Posterior vena cava (tissue), 2 donors: ENCODE measurements around the gene SIRPG. TPM values are rescaled to one million over a fixed set of nuclear protein-coding genes. Genes with fewer than 3 reads are reported as not detected.
"Not testable (repeated sequence)": the region's sequence is repeated elsewhere in the genome, so short reads cannot be mapped to it uniquely, and the experiment has no call there.

Experiments used
- DNase-seq: peaks from one replicate; pipeline ENCODE4 v3.0.0-alpha.2; 2020; ENCODE audit warnings: low spot score
- intact Hi-C, 2 donors: fragments of 100-400 bp; cut with DNase I; formaldehyde crosslinking; loops; one replicate each; pipeline versions ENCODE4 v1.14.1 to v1.14.2; 2022 to 2023
- total RNA-seq, 2 donors: library from RNA; stranded (reverse); fragmentation: NEBNext Ultra II Directional; extraction: Animal tissue kit (Norgen Biotek cat#: 25700); gene quantifications; one replicate each; pipeline ENCODE4 v1.2.1, GENCODE V29; 2021
- donor health status: DM: yes; HTN: yes; CAD: no.
- donor health status: DM: yes; HTN: yes; CAD: no.

SIRPG gene
- total RNA-seq, 2 donors from 2014 or later: 0.19 TPM; not detected in 1

DNA sequence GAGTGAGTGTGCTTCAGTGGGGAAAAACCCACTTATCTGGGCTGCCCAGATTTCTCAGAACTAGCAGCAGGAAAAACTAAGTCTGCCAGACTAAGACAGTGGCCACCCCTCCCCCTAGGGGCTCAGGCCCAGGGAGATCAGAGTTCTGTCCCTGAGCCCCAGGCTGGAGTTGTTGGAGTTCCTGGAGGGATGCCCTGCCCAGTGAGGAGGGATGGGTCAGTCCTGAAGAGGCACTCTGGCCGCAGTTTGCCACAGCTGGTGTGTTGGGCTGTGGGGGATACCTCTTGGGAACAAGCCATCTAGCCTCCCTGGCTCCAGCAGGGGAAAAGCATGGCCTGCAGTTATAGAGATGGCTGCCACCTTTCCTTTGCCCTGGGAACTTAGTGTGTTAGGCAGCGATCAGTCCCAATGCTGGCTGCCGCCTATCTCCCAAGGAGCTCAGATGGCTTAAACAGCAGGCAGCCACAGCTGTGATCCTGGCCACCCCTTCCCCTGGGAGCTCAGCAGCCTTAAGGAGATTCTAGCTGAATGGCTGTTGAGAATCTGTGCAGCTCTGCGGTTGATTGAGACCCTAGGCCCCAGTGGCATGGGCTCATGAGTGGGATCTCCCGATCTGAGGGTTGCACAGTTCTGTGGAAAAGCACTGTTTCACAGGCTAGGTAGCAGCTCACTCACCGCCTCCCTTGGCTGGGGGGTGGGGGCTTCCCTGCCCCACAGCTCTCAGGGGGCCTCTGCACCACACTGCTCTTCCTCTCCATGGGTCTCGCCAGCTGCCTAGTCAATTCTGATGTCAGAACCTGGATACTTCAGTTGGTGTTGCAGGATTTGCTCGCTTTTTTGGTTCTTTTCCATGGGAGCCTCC, 13.2 kb downstream of the SIRPG start:
- intact Hi-C loops: no loop called here
- no peak for DNase-seq

DNA sequence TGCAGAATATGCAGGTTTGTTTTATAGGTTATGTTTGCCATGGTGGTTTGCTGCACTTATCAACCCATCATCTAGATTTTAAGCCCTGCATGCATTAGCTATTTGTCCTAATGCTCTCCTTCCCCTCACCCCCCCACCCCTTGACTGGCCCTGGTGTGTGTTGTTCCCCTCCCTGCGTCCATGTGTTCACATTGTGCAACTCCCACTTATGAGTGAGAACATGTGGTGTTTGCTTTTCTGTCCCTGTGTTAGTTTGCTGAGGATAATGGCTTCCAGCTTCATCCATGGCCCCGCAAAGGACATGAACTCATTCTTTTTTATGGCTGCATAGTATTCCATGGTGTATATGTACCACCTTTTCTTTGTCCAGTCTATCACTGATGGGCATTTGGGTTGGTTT, 18.9 kb downstream of the SIRPG start:
- DNase-seq, intact Hi-C loops: not testable (repeated sequence)

DNA sequence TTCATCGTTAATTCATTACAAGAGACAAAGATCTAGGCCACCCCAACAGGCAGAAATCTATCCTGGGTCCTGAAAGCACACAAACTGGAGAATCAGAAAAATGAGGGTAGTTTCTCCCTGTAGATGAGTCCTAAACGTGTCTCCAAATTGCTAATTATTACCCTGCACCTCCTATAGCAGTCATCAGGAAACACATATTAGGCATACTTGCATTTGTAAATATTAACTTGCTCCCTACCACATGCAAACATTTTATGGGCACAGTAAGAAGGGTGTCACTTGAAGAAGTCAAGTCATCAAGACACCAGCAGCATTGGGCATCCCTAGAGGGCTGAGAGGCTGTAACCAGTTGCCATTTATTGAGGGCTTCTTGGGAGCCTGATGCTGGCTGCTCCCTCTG, 19.8 kb downstream of the SIRPG start:
- intact Hi-C loops: no loop called here
- no peak for DNase-seq

DNA sequence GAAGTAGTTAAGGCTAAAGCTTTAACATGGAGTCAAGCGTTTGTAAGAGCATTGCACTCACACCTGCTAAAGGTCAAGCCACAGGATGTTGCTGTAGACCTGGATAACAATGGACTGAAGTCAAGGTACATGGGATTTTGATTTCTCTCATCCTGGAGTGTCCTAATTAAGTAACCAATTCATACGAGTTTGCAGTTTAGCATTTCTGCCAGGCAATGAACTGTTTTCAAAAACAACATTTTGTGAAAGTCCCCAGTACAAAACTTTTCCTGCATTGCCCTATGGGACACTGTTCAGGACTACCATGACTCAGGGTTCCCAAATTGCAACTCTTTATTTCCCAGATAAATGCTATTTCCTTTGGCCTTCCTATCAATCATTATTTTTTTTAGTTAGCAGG, 20.4 kb downstream of the SIRPG start:
- intact Hi-C loops: no loop called here
- no peak for DNase-seq

DNA sequence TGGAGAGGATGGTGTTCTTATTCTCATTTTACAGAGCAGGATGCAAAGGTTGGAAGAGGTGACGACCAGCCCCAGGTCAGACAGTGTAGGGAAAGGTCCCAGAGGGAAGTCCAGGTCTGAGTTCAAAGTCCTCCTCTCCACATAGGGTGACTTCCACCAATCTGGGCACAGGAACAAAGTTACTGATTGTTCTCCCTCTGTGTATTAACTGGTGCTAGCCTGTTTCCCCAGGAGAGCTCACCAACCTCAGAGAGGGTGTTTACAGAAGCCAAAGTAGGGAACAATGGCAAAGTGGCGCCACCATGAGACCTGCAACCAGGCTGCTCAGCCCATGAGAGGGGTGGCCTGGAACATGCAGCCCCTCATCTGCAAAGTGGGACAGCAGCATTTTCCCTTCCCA, 21.0 kb downstream of the SIRPG start:
- intact Hi-C loops: no loop called here
- DNase-seq: no peak

DNA sequence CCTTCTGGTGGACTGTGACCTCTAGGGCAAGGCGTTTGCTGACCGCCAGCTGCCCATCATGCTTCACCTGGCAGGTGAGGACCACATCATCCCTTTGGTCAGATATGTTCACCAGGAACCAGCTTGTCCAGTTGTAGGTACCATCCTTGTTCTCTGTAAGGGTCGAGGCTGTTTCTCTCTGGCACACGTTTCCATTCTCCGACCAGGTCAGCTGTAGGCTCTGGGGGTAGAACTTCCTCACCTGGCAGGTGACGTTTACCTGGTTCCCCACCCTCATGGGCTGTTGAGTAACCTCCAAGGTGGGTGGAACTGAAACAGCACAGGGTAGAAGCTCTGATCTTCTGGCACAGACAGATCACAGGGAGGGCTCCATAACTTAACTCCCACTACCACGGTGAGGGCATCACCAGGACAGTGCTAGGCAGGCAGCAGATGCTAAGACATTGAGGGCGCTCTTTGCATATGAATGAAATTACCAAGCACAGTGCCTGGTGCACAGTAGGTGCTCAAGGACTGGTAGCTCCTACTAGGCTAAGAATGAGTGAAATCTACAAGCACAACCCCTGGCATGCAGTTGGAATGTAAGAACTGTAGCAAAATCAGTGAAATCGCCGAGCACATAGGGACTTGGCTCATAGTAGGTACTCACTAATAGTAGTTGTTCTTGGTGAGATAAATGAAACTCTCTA, 22.1 kb downstream of the SIRPG start:
- DNase-seq: no peak
- intact Hi-C loops: no loop called here

DNA sequence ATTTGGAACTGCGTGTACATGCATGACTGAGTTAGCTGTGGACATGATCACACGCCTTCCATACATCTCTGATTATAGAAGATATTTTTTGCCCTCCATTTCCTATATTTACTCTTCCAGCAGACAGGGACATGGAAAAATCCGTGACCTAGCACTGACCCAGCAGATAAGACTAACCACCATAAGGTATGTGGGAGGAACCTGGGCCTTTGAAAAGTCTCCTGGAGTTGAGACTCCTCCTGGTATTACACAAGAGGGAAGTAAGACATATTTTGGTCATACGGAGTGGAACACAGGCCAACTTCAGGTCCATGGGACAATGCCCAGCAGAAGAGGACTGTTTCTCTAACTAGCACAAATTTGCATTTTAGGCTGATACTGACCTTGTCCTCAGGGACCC, 24.0 kb downstream of the SIRPG start:
- DNase-seq: no peak
- intact Hi-C loops: no loop called here

DNA sequence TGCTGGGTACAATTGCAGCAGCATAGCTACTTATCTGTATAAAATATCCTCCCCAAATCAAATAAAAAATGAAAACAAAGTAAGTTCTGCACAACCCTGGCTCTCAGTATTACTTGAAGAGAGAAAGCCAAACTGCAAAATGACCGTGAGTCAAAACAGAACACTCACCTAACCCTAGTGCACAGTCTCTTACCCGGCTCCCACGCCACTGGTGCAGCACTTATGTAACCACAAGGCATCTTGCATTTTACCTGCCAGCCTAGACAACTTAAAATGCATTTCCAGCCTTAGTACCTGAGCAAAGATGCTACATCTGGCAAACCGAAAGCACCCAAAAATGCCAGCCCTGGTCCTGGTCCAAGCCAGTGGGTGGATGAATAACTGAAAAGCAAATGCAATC, 25.4 kb downstream of the SIRPG start:
- intact Hi-C loops: no loop called here
- no peak for DNase-seq

DNA sequence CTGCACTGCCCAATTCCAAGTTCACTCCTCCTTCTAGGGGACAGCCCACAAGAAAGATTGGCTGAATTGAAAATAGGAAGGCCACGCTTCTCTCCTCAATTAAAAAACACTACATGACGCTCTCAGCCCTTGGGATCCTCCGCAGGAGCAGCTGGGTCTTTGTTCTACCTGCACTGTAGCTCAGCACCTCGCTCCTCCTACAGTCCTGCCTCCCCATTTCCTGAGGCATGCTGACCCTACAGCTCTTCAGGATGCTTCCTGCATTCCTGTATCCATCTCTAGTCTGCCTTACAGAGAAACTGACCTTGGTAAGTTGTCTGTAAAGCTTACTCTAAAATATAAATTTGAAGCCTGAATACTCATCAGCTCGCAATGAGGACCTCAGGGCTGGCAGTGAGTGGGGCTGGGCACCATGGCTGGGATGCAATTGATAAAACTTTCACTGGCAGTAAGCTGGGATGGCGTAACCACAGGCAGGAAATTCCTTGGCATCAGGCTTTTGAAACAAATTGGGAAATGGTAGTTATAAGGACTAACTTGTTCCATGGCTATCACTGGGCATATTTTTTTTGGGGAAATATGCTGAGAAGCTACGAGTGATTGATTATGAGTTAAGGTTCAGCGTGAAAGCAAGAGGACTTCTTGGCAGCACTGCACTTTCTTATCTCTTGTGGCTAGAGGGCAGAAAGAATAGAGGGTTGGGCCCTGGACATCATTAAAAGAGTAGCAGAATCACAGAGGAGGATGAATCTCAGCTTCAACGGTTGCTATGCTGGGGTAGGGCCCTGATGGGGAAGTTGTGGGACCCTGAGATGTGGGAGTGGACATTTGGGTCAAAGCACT, 26.0 kb downstream of the SIRPG start:
- no peak for DNase-seq
- intact Hi-C loops: no loop called here

DNA sequence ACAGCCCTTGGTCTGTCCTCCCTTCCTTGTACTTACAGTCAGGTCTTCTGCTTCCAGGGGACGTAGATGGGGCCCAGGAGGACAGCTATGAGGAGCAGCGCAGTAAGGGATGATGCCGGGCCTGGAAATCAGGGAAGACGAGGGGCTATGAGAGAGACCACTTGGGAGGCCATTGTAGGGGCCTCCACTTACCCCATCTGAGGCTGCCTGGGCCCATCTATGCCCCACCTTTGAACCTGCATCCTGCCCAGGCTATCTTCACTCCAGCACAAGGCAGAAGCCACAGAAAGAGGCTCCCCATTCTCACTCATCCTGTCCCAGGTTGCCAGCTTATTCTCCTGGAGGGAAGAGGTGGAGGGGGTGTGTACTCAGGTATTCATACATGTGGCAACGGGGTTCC, 27.4 kb downstream of the SIRPG start:
- intact Hi-C loops: no loop called here
- no peak for DNase-seq

DNA sequence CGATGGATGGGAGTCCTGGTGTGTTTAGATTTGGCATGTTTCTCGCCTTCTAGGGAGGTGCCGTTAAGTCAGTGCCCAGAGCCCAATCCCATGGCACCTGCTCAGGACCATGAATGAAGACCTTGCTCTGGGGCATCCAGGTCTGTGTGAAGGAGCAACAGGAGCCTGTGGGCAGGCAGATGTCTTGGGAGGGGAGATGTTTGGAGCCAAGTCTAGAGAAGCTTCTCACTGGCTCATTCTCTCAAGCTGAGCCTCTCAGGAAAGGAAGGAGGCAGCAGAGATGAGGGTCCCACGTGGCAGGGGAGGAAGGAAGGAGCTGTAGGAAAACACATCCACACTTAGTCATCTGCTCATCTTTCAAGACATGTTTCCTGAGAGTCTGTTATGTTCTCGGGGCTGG, 28.3 kb downstream of the SIRPG start:
- intact Hi-C loops: no loop called here
- no peak for DNase-seq

DNA sequence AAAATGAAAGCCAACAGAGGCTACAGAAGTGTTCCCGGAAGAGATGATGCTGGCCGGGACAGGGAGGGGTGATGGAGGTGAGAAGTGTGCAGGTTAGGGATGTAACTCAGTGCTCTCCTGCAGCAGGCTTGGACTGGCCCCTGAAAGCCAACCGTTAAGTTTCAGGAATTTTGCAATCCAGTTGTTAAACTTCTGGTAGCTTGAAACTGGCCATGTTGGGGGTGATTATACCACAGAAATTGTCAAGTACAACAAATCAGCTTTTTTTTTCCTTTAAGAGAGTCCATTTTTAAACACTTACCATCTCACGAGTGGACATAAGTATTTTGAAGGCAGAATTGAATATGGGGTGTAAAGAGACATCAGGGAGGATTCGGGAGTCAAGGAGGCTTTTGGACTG, 29.0 kb downstream of the SIRPG start:
- DNase-seq: no peak
- intact Hi-C loops: no loop called here

DNA sequence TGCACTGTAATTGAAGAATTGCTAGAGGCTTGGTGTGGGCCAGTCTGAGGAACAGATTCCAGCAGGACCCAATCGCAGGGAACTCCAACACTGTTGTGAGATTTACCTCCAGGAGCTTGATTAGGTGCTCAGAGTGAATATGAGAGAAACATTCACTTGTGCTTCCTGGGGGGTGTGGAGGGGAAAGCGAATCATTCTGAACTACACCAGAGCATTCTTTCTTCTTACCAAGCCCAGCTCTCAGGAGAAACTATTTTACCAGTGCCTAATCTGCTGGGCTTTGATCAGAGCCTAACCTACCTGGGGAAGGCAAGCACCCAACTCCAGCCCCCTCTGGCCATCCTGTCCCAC, 30.4 kb downstream of the SIRPG start:
- DNase-seq: no peak
- intact Hi-C loops: no loop called here

DNA sequence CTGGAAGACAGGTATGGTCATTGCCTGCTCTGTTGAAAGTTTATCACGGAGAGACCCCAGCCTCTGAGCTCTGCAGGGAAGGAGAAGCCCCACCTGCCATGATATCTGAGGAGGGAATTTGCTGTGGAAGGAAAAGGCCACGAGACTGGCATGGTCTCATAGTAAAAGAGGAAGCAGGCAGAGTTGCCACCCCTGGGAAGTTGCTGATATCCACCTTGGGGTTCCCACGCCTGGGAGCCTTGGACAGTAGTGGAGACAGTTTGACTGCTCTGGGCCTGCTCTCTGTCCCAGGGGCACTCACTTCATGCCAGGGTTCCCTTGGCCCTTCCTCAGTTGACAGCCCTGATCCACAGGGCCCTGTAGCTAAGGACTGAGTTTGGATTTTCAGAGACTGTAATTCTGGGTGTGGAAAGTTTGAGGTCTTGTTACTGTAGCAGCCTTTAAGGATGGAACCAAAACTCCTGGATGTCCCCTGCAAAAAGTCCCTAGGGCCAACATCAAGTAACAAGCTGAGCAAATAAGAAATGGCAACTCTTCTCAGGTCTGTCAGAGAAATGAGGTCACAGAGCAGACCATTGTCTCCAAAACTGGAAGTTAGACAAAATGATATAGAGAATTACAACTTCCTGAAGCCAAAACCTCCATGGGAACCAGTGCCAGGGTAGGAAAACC, 30.9 kb downstream of the SIRPG start:
- intact Hi-C loops: no loop called here
- DNase-seq: no peak

DNA sequence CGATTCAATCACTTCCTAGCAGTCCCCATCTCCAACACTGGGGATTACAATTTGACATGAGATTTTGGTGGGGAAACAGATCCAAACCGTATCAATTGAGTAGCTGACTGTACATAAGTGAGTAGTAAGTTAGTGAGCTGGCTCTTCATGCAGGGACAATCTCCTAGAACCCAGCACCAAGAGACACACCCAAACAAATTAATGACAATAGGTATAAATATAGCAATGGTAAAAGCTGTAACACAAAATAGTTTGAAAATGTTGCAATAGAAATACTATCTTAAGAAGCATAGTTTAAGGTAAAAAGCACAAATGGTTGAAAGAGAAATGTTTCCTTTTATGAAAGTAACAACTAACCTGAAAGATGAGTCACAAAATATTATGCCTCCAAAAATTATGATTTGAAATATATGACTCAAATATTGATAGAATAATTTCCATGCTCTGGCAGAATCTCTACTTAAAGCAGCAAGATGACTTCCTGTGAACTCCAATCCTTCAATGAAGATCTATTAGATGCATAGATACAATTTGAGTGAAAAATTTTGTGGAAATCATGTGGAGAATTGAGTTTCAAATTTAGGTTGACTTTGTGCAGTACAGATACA, 32.4 kb downstream of the SIRPG start:
- intact Hi-C loops: no loop called here

DNA sequence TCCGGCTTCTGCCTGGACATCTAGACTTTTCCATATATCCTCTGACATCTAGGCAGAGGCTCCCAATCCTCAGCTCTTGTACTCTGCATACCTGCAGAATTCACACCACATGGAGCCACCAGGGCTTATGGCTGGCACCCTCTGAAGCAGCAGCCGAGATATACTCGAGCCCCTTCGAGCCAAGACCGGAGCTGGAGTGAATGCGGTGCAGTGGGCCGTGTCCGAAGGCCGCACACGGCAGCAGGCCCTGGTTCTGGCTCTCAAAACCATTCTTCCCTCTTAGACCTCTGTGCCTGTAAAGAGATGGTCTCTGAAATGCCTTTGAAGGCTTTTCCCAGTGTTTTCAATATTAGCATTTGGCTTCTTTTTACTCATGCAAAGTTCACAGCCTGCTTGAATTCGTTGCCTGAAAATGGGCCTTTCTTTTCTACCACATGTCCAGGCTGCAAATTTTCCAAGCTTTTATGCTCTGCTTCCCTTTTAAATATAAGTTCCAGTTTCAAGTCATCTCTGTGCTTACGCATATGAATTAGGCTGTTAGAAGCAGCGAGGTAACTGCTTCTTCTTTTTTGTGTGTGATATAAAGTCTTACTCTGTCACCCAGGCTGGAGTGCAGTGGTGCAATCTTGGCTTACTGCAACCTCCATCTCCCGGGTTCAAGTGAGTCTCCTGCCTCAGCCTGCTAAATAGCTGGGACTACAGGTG, 33.9 kb downstream of the SIRPG start:
- DNase-seq: no peak
- intact Hi-C loops: no loop called here

More for the DNA sequence above, 32.4 kb downstream of the SIRPG start:
- no peak for DNase-seq

DNA sequence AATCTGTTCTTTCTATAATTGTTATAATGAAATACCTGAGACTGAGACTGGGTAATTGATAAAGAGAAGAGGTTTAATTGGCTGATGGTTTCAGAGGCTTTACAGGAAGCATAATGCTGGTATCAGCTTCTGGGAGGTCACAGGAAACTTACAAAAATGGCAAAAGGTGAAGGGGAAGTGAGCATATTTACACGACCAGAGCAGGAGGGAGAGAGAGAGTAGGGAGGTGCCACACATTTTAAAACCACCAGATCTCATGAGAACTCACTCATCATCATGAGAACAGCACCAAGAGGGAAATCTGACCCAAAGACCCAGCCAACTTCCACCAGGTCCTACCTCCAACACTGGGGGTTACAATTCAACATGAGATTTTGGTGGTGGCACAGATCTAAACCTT, 35.1 kb downstream of the SIRPG start:
- DNase-seq: no peak
- intact Hi-C loops: no loop called here

DNA sequence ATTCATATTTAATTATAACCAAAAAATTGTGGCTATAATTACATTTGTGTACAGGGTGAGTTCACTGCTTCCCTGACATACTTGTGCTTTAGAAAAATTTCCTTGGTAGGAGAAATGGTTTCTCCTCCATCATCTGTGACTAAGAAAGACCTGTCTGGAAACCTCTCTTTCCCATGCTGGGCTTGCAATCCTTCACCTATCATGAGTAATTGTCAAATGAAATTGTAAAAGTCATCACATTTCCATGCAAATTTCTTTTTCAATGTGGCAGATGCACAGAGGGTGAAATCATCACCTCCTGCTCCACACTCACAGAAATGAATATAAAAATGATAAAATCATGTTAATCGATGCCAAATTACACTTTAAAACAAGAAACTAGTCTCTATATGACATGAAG, 36.3 kb downstream of the SIRPG start:
- intact Hi-C loops: no loop called here
- no peak for DNase-seq
